Erythroblast (primary cell): Measurements from ENCODE around the gene EIPR1.

Source experiments
- GATA1 ChIP-seq: IDR thresholded peaks from 2 replicates; pipeline ENCODE4 v1.6.1; 2011; ENCODE audit warnings: low read depth, mild to moderate bottlenecking, control low read depth, low read length, moderate library complexity
- POLR2A ChIP-seq: IDR thresholded peaks from 2 replicates; pipeline ENCODE4 v1.6.1; 2011; ENCODE audit warnings: mild to moderate bottlenecking, low read length

- no peak for TF ChIP-seq POLR2A
- no peak for TF ChIP-seq GATA1
Measured at GRCh38 chr2:3257166-3257565, 120.5 kb downstream of the EIPR1 start.
